GM18907 (cell line): ENCODE results near the gene LRRN2.
"Not testable (repeated sequence)": the region's sequence is repeated elsewhere in the genome, so short reads cannot be mapped to it uniquely, and the experiment has no call there.

Experiments
- ATAC-seq: cut with Tn5 transposase; IDR thresholded peaks from one replicate; pipeline ENCODE4 v1.9.1; 2021; ENCODE audit warnings: mild to moderate bottlenecking, moderate library complexity; ENCODE audit not compliant: unreplicated experiment

LRRN2 gene

GRCh38 chr1:204576422-204576821 lies 109.1 kb downstream of the LRRN2 start:
- no peak for ATAC-seq

GRCh38 chr1:204575221-204576190 lies 110.0 kb downstream of the LRRN2 start:
- no peak for ATAC-seq

GRCh38 chr1:204574865-204575163 lies 110.7 kb downstream of the LRRN2 start:
- no peak for ATAC-seq

- no peak for ATAC-seq
Observed at GRCh38 chr1:204574016-204574864, 111.3 kb downstream of the LRRN2 start.

GRCh38 chr1:204572923-204573922 lies 112.3 kb downstream of the LRRN2 start:
- no peak for ATAC-seq

- no peak for ATAC-seq
Observed at GRCh38 chr1:204571631-204572030, 113.9 kb downstream of the LRRN2 start.

GRCh38 chr1:204571128-204571527 lies 114.4 kb downstream of the LRRN2 start:
- ATAC-seq = no peak

- not testable (repeated sequence) for ATAC-seq
Observed at GRCh38 chr1:204570021-204570420, 115.5 kb downstream of the LRRN2 start.

GRCh38 chr1:204569478-204569877 lies 116.1 kb downstream of the LRRN2 start:
- no peak for ATAC-seq

GRCh38 chr1:204568576-204569315 lies 116.8 kb downstream of the LRRN2 start:
- no peak for ATAC-seq
